ENCODE measurements around the gene CETP.

GRCh38 chr16:56941856-56942331, 19.9 kb upstream of the CETP start:
- TF ChIP-seq CTCF (IDR thresholded peaks at IDR 0.05) (no peak), POLR2A (IDR thresholded peaks at IDR 0.05) (no peak), EP300 (IDR thresholded peaks at IDR 0.05) (no peak)
